B cell (primary cell): ENCODE results near the gene CARNS1. TPM values are rescaled to one million over a fixed set of nuclear protein-coding genes. Genes with fewer than 3 reads are reported as not detected.
A peak's percentile ranks its signal among the peaks of the same experiment; 100 is the strongest.

Experiments used
- ATAC-seq: fragments of 200-7000 bp; cut with Tn5 transposase; one replicate; pipeline ENCODE4 v1.10.0; 2021; ENCODE audit warnings: low read depth, mild to moderate bottlenecking, moderate number of reproducible peaks, moderate library complexity
- CTCF ChIA-PET: fragments of 350-600 bp; sonication (Branson Sonifier 250); formaldehyde crosslinking; loops from one replicate; lab custom pipeline; 2021; ENCODE audit warnings: antibody characterized with exemption, inconsistent platforms; lab: Charles Lee
- POLR2A ChIA-PET: fragments of 350-600 bp; sonication (Branson Sonifier 250); formaldehyde crosslinking; loops from one replicate; lab custom pipeline; 2021; ENCODE audit warnings: antibody characterized with exemption; lab: Charles Lee
- DNase-seq: peaks from one replicate; pipeline ENCODE4 v3.0.0; 2013
- H2AFZ ChIP-seq: 2 replicates; pipeline ENCODE4 v1.6.1; 2012; ENCODE audit warnings: mild to moderate bottlenecking, low read depth, low read length; ENCODE audit not compliant: insufficient read depth, poor library complexity, severe bottlenecking
- H3K27ac ChIP-seq, 2 donors: 1 replicate in 1 of 2; 2 replicates in 1 of 2; pipeline ENCODE4 v1.5.1; 2012 to 2013; ENCODE audit warnings: low read length in 2 of 2, mild to moderate bottlenecking in 2 of 2, moderate library complexity in 1 of 2
- H3K27me3 ChIP-seq, 4 experiments: fragments of 200-600 bp in 1 of 4; sonication (generic) in 1 of 4; replicated peaks in 1 of 4; 1 replicate in 2 of 4; 2 replicates in 2 of 4; pipeline versions ENCODE4 v1.6.1 to v1.7.0; 2013 to 2016; ENCODE audit warnings: low read length in 3 of 4, mild to moderate bottlenecking in 2 of 4, mixed read lengths in 1 of 4, moderate library complexity in 1 of 4; ENCODE audit not compliant: insufficient read depth in 4 of 4, control insufficient read depth in 3 of 4; ENCODE audit errors: control extremely low read depth in 1 of 4
- H3K36me3 ChIP-seq, 2 experiments: replicated peaks in 1 of 2; 1 replicate in 1 of 2; 2 replicates in 1 of 2; pipeline versions ENCODE4 v1.6.1 to v1.7.1; 2013; ENCODE audit warnings: low read length in 1 of 2; ENCODE audit not compliant: insufficient read depth in 2 of 2, control insufficient read depth in 1 of 2; ENCODE audit errors: control extremely low read depth in 1 of 2, extremely low read depth in 1 of 2
- H3K4me1 ChIP-seq, 2 donors: fragments of 200-600 bp in 1 of 2; sonication (generic) in 1 of 2; 1 replicate in 1 of 2; 2 replicates in 1 of 2; pipeline versions ENCODE4 v1.5.1 to v1.6.1; 2013 to 2017; ENCODE audit warnings: low read length in 2 of 2; ENCODE audit not compliant: control insufficient read depth in 2 of 2, insufficient read depth in 2 of 2
- H3K4me2 ChIP-seq: replicated peaks from 2 replicates; pipeline ENCODE3; 2012; ENCODE audit warnings: mild to moderate bottlenecking, low read depth, low read length; ENCODE audit not compliant: poor library complexity, severe bottlenecking
- H3K4me3 ChIP-seq, 5 experiments: fragments of 200-600 bp in 1 of 5; sonication (generic) in 1 of 5; 1 replicate in 3 of 5; 2 replicates in 2 of 5; pipeline versions ENCODE4 v1.5.1 to v1.7.0; 2011 to 2016; ENCODE audit warnings: low read length in 4 of 5, mild to moderate bottlenecking in 4 of 5, low read depth in 2 of 5, control low read depth in 1 of 5, moderate library complexity in 1 of 5; ENCODE audit not compliant: insufficient read depth in 1 of 5; ENCODE audit errors: control extremely low read depth in 1 of 5, extremely low read depth in 1 of 5
- H3K79me2 ChIP-seq: fragments of 200-600 bp; sonication (generic); one replicate; pipeline ENCODE4 v1.6.0; 2016; ENCODE audit warnings: low read length; ENCODE audit not compliant: control insufficient read depth, insufficient read depth
- H3K9ac ChIP-seq: fragments of 200-600 bp; sonication (generic); 2 replicates; pipeline ENCODE4 v1.6.1; 2017; ENCODE audit warnings: mild to moderate bottlenecking, low read length, moderate library complexity
- H3K9me3 ChIP-seq, 3 donors: one replicate each; pipeline versions ENCODE4 v1.6.1 to v1.7.1; 2013; ENCODE audit warnings: low read length in 2 of 3; ENCODE audit not compliant: control insufficient read depth in 2 of 3, insufficient read depth in 1 of 3; ENCODE audit errors: control extremely low read depth in 1 of 3
- H4K20me1 ChIP-seq: 2 replicates; pipeline ENCODE4 v1.6.0; 2012; ENCODE audit warnings: mild to moderate bottlenecking, low read length; ENCODE audit not compliant: insufficient read depth, control insufficient read depth, poor library complexity, severe bottlenecking
- H3K27ac Mint-ChIP-seq: one replicate; pipeline ENCODE4 v1.8.0; 2021; ENCODE audit warnings: mixed read lengths
- H3K27me3 Mint-ChIP-seq: one replicate; pipeline ENCODE4 v1.8.0; 2021; ENCODE audit warnings: mixed read lengths
- H3K4me1 Mint-ChIP-seq: one replicate; pipeline ENCODE4 v1.8.0; 2021; ENCODE audit warnings: mixed read lengths
- H3K4me3 Mint-ChIP-seq: one replicate; pipeline ENCODE4 v1.8.0; 2021; ENCODE audit warnings: mixed read lengths
- H3K9me3 Mint-ChIP-seq: one replicate; pipeline ENCODE4 v1.8.0; 2022; ENCODE audit warnings: mixed read lengths; ENCODE audit not compliant: insufficient read depth
- EZH2 ChIP-seq: IDR thresholded peaks from 2 replicates; pipeline ENCODE4 v1.6.1; 2012; ENCODE audit warnings: borderline replicate concordance, low read depth, mild to moderate bottlenecking, moderate library complexity, low read length; ENCODE audit not compliant: insufficient read depth, poor library complexity, severe bottlenecking
- WGBS: methylation state at CpG from one replicate; pipeline ENCODE4 v1.1.5; 2013; ENCODE audit warnings: missing lambda C conversion rate; ENCODE audit not compliant: insufficient coverage; 5-methylcytosine and 5-hydroxymethylcytosine counted together
- intact Hi-C: fragments of 100-400 bp; cut with micrococcal nuclease; formaldehyde crosslinking; loops from one replicate; pipeline ENCODE4 v1.10.0; 2022
- polyA plus RNA-seq: library from polyadenylated mRNA; depleted of rRNA; stranded (reverse); fragments of >200 nt; gene quantifications from 2 replicates; pipeline ENCODE4 v1.2.3, GENCODE V29; 2012
- total RNA-seq, 2 donors: library from RNA; stranded (reverse); fragments of 120-200 nt in 1 of 2; gene quantifications; 1 replicate in 1 of 2; 2 replicates in 1 of 2; pipeline versions ENCODE4 v1.2.3 to v1.2.4, GENCODE V29; 2013 to 2022
- TF ChIP-seq, protein P1 (sequence below): fragments of 200-600 bp; IDR thresholded peaks from one replicate; pipeline ENCODE4 v1.8.0; 2022; ENCODE audit warnings: antibody characterized with exemption, mild to moderate bottlenecking

CARNS1 gene
- total and polyA plus RNA-seq, 2 donors (not counting 1 experiment from before 2014, with no cell fraction given) = 24.1 to 41.1 TPM

DNA sequence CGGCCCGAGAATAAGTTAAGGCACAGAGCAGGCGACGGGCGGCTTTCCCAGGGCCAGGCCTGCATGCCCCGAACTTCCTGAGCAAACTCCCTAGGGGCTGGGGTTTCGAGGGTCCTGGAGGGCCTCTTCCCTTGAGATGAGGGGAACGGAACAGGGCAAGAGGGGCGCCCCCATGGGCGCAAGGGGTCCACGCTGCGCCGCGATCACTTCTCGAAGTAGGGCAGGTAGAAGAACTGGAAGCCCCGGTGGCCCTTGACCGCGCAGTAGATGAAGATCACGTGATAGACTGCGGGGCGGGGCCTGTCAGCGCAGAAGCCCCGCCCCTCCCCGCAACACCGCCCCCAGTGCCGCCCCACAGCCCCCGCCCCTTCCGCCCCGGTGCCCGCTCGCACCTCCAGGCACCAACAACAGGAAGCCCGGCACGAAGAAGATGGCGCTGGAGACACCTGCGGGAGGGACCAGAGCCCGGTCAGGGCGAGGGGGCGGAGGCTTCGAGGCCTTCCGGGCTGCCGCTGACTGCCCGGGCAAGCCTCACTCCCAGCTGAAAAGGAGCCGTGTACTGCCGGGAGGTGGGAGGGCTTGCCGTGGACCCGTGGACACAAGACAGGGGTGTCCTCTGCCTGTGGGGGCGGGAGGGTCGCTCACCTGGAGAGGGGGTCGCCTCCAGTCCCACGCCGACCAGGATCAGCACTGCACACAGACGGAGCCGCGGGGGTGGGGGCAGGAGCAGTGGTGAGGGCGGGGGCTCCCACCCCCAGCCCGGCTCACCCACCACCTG lies 49.1 kb downstream of the CARNS1 start:
- H3K27me3 Mint-ChIP-seq = no peaks in the 10 kb centered on the region
- ATAC-seq = peak; percentile 68
- Histone ChIP-seq H2AFZ (peak overlapping the region; percentile 83), H3K9ac (peak overlapping the region; percentile 91), H3K4me1 (peaks cover 53 to 89% of the 10 kb centered on the region in 2 donors), H3K27ac (peak overlapping the region; percentile 82 to 94), H3K4me3 (peak overlapping the region; percentile 70 to 78 (median 75)), H3K9me3 (peaks cover 0 to 12% (median 0%) of the 10 kb centered on the region in 3 donors), H4K20me1 (peaks cover 10% of the 10 kb centered on the region), H3K36me3 (peaks cover 2 to 9% of the 10 kb centered on the region in 2 experiments), H3K79me2 (peaks cover 57% of the 10 kb centered on the region), H3K27me3 (no peaks in the 10 kb centered on the region), H3K4me2 (peak overlapping the region; percentile 97)
- peak overlapping the region; percentile 97 for H3K27ac Mint-ChIP-seq
- CTCF ChIA-PET = interaction anchor here (0.6 to 1.8 kb wide), 7 partner anchors 18 to 164 kb away, joined by 3 to 9 read pairs (median 4); partner anchors contain the start of genes AIP, PPP1CA and PTPRCAP
- intact Hi-C loops = loop anchor here (1.0 kb wide), 6 partner anchors 18 to 61 kb away; partner anchors contain the start of genes CDK2AP2, PTPRCAP and RPS6KB2
- no peaks in the 10 kb centered on the region for H3K9me3 Mint-ChIP-seq
- POLR2A ChIA-PET = interaction anchor here (0.6 to 10.4 kb wide), 20 partner anchors 10 to 844 kb away, joined by 3 to 215 read pairs (median 6); partner anchors contain the start of genes AIP, CLCF1, CORO1B and PITPNM1
- peaks cover 66% of the 10 kb centered on the region for H3K4me1 Mint-ChIP-seq
- WGBS = under 1% methylated on average over 48 of the region's 56 CpGs
- peak; percentile 94 for DNase-seq
- TF ChIP-seq, protein P1, sequence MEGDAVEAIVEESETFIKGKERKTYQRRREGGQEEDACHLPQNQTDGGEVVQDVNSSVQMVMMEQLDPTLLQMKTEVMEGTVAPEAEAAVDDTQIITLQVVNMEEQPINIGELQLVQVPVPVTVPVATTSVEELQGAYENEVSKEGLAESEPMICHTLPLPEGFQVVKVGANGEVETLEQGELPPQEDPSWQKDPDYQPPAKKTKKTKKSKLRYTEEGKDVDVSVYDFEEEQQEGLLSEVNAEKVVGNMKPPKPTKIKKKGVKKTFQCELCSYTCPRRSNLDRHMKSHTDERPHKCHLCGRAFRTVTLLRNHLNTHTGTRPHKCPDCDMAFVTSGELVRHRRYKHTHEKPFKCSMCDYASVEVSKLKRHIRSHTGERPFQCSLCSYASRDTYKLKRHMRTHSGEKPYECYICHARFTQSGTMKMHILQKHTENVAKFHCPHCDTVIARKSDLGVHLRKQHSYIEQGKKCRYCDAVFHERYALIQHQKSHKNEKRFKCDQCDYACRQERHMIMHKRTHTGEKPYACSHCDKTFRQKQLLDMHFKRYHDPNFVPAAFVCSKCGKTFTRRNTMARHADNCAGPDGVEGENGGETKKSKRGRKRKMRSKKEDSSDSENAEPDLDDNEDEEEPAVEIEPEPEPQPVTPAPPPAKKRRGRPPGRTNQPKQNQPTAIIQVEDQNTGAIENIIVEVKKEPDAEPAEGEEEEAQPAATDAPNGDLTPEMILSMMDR = no peak
- TF ChIP-seq EZH2 = no peak
- H3K4me3 Mint-ChIP-seq = peak overlapping the region; percentile 89

DNA sequence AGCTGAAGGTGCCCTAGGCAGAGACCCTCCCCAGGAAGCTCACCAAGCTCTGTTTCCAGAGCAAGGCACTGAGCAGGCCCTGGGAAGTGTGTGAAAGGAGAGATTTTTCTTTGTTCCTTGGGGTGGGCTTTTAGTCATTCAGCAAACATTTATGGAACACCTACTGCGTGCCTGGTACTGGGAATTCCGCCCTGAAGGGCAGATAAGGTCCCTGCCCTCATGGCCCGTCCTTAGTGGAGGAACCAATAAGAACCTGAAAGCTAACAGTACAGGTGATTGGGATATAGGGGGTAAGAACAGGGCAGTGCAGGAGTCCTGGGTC lies 49.7 kb downstream of the CARNS1 start:
- intact Hi-C loops = no loop called here
- peak overlapping the region; percentile 70 to 78 (median 75) for H3K4me3 ChIP-seq
- peaks cover 2 to 9% of the 10 kb centered on the region in 2 experiments for H3K36me3 ChIP-seq
- peaks cover 61% of the 10 kb centered on the region for H3K4me1 Mint-ChIP-seq
- peak overlapping the region; percentile 83 for H2AFZ ChIP-seq
- DNase-seq = no peak
- H3K9me3 Mint-ChIP-seq = no peaks in the 10 kb centered on the region
- peaks cover 57% of the 10 kb centered on the region for H3K79me2 ChIP-seq
- H3K27ac ChIP-seq = peak overlapping the region; percentile 82 to 94
- 83% methylated on average over 3 of the region's 3 CpGs for WGBS
- ChIA-PET CTCF (interaction anchor here (0.6 to 1.8 kb wide), 7 partner anchors 18 to 164 kb away, joined by 3 to 9 read pairs (median 4); partner anchors contain the start of genes AIP, PPP1CA and PTPRCAP), POLR2A (interaction anchor here (0.6 to 10.4 kb wide), 22 partner anchors 11 to 844 kb away, joined by 3 to 215 read pairs (median 4); partner anchors contain the start of genes AIP, CLCF1, CORO1B and PITPNM1)
- H3K4me1 ChIP-seq = peaks cover 54 to 90% of the 10 kb centered on the region in 2 donors
- no peaks in the 10 kb centered on the region for H3K27me3 Mint-ChIP-seq
- H3K4me2 ChIP-seq = peak overlapping the region; percentile 97
- H4K20me1 ChIP-seq = peaks cover 10% of the 10 kb centered on the region
- TF ChIP-seq, protein P1 = no peak
- TF ChIP-seq EZH2 = no peak
- H3K9me3 ChIP-seq = peaks cover 0 to 12% (median 0%) of the 10 kb centered on the region in 3 donors
- H3K4me3 Mint-ChIP-seq = peak overlapping the region; percentile 89
- H3K27me3 ChIP-seq = no peaks in the 10 kb centered on the region
- H3K9ac ChIP-seq = peak overlapping the region; percentile 91
- H3K27ac Mint-ChIP-seq = peak overlapping the region; percentile 97
- ATAC-seq = no peak
